Measurements from ENCODE around the gene KL. TPM values are rescaled to one million over a fixed set of nuclear protein-coding genes. Genes with fewer than 3 reads are reported as not detected.

KL gene
- not detected in 2 replicates for total RNA-seq (2014; rRNA removed; shearing (Covaris generic))

GRCh38 chr13:33016414-33017322 lies at the start of gene KL:
Gene KL (plus strand): TSS chr13:33016423. CDS start chr13:33016441, 18 bp downstream.
- DNase-seq (ENCODE audit: low spot score), result no peak

GRCh38 chr13:32967584-32968182 lies 48.5 kb upstream of the KL start:
- DNase-seq (ENCODE audit: low spot score), result no peak

- DNase-seq (ENCODE audit: low spot score), result no peak
Measured at GRCh38 chr13:32968316-32968715, 47.9 kb upstream of the KL start.

- DNase-seq (ENCODE audit: low spot score), result no peak
Measured at GRCh38 chr13:32968793-32969192, 47.4 kb upstream of the KL start.

GRCh38 chr13:32969516-32969941 lies 46.7 kb upstream of the KL start:
- DNase-seq (ENCODE audit: low spot score), result no peak

GRCh38 chr13:32976056-32976805 lies 40.0 kb upstream of the KL start:
- DNase-seq (ENCODE audit: low spot score), result no peak

GRCh38 chr13:32976912-32977311 lies 39.3 kb upstream of the KL start:
- DNase-seq (ENCODE audit: low spot score), result no peak

- no peak for DNase-seq (ENCODE audit: low spot score)
Measured at GRCh38 chr13:32977321-32977720, 38.9 kb upstream of the KL start.

GRCh38 chr13:32978278-32978677 lies 37.9 kb upstream of the KL start:
- DNase-seq (ENCODE audit: low spot score), result no peak

- no peak for DNase-seq (ENCODE audit: low spot score)
Measured at GRCh38 chr13:32983058-32983457, 33.2 kb upstream of the KL start.

- DNase-seq (ENCODE audit: low spot score), result peak; percentile 17
Measured at GRCh38 chr13:32984857-32985626, 31.2 kb upstream of the KL start.

- DNase-seq (ENCODE audit: low spot score), result no peak
Measured at GRCh38 chr13:32986552-32986951, 29.7 kb upstream of the KL start.

- DNase-seq (ENCODE audit: low spot score), result no peak
Measured at GRCh38 chr13:32987462-32987861, 28.8 kb upstream of the KL start.

- no peak for DNase-seq (ENCODE audit: low spot score)
Measured at GRCh38 chr13:32988608-32989289, 27.5 kb upstream of the KL start.

GRCh38 chr13:32989290-32989667 lies 26.9 kb upstream of the KL start:
- no peak for DNase-seq (ENCODE audit: low spot score)

GRCh38 chr13:32989942-32990341 lies 26.3 kb upstream of the KL start:
- DNase-seq (ENCODE audit: low spot score), result no peak

- DNase-seq (ENCODE audit: low spot score), result no peak
Measured at GRCh38 chr13:32993145-32993544, 23.1 kb upstream of the KL start.

- DNase-seq (ENCODE audit: low spot score), result no peak
Measured at GRCh38 chr13:32997399-32997798, 18.8 kb upstream of the KL start.

- no peak for DNase-seq (ENCODE audit: low spot score)
Measured at GRCh38 chr13:32998966-32999365, 17.3 kb upstream of the KL start.

GRCh38 chr13:33000365-33000764 lies 15.9 kb upstream of the KL start:
- no peak for DNase-seq (ENCODE audit: low spot score)

GRCh38 chr13:33003458-33004019 lies 12.7 kb upstream of the KL start:
- DNase-seq (ENCODE audit: low spot score), result no peak
